ENCODE data around the gene AOPEP.
"Not testable (repeated sequence)": the region's sequence is repeated elsewhere in the genome, so short reads cannot be mapped to it uniquely, and the experiment has no call there.

Gene AOPEP

DNA sequence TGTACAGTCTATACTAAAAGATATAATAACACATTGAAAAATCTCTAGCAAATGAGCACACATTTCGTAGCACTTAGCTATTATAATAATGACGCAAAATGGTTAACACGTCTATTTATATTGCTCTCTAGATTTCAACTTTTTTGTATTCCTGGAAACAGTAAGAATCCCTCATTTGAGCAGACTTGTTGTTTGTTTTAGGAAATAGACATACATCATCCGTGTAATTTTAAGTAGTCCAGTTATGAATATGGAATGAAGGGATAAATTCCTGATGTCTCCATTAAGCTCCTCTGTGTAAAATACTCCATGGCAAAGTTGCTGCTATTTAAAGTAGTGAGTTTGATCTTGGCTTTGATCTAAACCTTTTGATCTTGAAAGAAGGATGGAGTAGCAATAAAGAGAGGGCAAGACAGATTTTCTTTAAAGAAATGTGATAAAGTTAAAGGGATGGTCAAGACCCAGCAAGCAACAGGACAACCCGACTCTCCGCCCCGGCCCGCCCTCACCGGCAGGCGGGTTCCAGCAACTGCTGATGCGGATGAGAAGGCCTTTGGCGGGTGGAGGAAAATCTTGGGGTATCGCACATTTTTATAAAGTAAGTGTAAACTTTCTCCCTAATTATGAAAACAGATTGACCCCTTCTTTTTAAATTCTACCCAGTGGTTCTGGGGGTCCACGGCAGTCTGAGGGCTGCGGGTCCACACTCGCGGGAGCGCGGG lies 277.4 kb downstream of the AOPEP start:
- DNase-seq = no peak

DNA sequence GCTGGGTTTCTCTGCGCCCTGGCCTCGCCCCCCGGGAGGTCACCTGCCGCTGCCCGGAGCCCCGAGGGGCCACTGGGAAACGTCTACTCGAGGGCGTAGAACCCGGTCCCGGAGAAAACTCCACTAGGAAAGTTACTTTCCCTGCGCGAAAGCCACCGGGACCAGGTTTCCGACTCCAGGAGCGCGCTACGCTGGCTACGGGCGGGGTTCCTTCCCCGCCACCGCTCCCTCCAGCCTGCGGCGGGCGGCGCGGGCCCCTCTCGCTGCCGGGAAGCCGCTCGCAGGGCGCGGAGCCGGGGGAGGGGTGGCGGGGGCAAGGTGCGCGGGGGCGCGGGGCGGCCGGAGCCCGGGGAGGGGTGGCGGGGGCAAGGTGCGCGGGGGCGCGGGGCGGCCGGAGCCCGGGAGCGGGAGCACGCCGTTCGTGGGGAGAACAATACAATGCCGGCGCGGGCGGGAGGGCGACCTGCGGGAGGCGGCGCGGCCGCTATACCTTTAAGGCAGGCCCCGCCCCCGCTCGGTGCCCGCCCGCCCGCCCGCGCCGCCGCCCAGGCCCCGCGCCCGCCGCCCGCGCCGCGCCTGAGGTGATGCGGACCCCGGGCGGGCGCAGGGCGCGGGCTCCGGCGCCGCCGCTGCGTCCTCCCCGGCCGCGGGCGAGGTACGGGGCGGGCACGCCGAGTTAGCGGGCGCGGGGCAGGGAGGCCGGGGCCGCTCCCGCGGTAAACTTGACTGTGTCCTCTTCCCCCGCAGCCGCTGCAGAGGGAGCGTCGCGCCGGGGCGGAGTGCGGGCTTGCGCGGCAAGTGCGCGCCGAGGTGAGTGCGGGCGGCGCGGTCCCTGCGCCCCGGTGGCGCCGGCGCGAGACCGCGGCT lies 278.1 kb downstream of the AOPEP start:
- DNase-seq = no peak

DNA sequence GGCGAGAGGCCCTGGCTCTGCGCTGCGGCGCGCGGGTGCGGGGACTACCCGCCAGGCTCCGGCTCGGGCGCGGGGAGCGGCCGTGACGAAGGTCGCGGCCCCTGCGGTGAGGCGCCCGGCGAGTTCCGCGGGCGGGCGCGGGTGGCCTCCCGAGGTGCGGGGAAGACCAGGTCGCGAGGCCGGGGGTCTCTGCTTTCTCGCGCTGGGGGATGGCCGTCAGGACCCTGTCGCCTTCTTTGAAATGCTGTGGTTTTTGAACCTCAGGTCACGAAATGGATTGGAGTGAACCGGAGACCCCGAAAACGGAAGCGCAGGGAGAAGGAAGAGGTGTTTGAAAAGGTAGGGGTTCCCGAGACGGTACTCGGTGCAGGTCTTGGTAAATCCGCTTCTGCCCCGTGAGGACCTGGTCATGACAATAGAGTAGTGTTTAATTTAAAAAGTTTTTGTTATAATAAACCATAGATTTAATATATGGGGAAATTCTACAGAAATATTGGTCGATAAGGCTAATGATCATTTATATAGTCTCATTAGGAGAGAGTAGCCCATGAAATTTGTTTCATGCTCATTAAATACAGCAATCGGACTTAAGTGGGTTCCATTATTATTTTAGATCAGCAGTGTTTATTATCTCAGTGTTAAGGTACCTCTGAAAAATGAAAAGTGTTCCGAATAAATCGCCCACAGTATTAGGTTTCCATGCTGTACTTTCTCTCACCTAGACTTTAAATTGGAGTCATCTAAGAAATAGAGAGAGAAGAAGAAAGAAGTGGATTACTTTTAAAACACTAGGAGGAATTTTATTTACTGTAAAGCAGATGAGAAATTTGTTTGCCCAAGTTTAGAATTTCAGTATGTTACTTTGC lies 279.0 kb downstream of the AOPEP start:
- no peak for DNase-seq

DNA sequence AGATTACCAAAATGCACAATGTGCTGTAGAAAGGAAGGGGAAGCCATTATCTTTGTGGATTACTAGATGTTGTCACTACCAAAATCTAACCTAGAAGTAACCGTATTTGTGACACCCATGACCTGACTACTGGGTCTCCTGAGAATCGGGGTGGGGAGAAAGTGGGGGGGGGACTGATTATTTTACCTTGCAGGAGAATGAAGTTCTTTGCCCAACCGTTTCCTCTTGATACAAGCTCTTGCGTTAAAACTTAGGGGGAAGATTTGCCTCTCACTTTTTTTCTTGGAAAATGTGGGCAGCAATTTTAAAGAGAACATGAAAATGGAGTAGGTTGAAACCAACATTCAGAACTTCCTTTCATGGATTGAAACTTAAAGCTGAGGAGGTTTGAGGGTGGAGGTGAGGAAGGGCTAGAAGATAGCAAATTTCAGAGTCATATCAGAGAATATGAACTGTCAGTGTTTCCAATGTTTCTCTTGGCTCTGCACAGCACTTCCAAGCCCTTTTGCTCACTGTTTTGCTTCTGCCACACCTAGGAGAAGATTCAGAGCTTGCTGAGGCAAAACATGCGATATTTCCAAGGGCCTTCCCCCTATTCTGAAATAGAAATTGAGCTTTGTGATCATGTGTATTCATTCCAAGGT lies 280.8 kb downstream of the AOPEP start:
- peak; percentile 24 for DNase-seq

DNA sequence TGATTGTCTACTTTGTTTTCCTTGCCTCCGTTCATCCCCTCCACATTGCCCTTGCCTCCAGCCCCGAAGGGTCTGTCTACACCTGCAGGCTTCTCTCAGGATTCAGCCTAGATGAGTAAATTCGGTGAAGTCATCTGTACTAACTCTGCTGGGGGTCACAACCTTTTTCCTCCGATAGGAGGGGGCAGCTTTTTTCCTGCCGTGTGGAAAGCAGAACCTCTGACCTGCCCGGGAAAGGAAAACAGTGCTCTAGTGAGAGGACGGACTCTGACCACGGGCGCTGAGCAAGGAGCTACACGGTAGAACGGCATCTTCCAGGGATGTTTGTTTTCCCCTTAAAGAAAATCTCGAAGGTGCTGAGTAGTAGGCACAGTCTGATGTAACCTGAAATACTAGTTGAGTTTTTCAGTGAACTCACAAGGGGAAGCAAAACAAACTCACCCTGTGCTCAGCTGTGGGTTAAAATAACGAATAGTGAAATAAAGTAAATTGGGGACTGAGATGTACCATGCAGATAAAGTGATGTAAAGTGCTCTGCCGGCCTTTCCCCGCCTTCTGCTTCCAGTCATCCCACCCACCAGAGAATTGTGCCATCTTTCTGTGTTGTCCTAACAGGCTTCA lies 281.8 kb downstream of the AOPEP start:
- DNase-seq = no peak

DNA sequence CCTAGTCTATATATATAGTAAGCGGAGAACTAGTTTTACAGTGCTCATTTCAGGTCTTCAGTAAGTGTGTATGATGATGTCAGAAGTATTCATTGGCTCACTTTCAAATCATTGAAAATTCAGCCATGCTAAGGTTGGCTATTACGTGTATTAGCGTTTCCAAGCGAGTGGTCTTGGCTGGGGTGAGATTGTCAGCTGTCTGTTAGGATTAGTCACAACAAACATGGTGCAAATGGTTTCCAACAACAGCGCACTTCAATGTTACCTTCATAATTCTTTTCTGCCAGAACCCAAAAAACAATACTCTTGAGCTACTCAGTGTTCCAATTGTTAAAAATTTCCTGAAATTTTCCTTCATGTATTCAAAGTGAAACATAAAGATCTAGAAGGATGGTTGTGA lies 283.0 kb downstream of the AOPEP start:
- DNase-seq = no peak

DNA sequence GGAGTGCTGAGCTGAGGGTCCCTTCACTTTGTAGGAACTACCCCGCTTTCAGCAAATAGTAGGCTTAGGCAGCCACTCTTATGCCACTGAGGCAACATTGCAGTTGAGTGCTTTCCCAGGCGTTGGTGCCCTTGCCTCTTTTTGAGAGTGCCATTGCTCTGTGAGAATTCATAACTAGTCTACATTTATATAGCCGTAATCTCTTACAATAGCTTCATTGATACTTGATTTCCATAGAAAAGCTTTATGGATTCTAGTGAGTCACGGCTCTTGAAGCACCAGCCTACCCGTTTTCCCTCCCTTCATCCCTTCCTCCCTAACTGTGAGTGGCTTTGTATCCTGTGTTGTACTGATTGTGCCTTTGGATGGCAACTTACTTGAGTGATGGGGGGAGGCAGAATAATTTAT lies 283.9 kb downstream of the AOPEP start:
- DNase-seq = no peak

DNA sequence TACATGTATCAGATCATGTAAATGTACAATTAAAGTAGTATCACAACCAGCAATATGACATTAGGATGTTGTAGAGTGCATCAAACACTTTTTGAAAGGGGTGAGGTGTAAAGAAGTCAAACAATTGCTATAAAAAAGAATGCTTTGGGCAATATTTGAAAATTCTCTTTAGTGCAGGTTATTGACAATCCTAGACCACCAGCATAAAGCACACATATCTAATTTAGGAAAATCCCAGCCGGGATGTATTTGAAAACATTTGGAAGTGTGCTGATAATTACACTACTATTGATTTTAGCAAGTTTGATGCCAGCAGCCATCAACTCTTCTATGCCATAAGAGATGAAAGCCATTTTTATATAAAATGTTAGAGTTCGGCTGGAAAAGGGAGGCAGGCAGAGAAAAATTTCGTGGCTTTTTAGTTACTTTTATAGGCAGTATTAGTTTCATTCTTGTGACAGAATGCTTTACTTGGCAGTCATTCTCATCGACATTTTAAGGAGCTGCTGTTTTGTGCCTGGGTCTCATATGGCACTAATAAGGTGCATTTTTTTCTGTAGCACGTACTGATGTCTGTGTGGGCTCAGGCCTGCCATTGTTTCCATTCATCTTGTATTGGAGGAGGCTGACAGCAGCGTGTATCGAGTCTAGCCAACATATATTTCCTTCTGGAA lies 285.7 kb downstream of the AOPEP start:
- DNase-seq = no peak

DNA sequence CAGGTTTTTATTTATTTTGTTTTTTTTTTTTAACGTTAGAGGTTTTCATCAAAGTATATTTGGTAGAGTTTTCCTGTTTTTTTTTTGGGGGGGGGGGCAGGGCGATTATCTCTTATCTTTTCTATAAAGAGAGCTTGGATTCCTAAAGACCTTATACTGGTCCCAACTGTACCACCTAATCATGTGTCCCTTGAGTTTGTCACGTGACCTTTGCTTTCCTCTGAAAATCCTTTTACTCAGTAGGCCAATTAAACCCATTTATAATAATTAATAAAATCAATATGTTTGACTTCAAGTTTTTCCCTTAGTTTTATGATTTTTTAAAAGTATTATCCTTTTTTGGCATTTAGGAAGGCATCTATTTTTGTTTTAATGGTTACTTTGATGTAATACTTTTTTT lies 286.4 kb downstream of the AOPEP start:
- no peak for DNase-seq

DNA sequence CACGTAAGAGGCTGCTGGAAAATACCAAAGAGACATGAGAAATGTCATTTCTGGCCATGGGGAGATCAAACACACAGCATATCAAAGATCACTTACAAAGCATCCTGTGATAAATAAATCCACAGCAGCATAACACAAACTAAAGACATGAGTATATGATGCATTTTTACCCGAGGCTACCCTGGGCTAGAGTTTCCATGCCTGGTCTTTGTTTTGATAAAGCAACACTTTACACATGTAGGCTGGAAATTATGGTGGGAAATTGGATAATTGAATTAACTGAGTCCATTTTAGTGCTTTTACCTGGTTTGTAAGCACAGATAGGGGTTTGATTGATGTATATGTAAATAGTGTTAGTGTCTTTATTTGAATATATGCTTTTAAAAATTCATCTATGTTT lies 288.4 kb downstream of the AOPEP start:
- DNase-seq = no peak

DNA sequence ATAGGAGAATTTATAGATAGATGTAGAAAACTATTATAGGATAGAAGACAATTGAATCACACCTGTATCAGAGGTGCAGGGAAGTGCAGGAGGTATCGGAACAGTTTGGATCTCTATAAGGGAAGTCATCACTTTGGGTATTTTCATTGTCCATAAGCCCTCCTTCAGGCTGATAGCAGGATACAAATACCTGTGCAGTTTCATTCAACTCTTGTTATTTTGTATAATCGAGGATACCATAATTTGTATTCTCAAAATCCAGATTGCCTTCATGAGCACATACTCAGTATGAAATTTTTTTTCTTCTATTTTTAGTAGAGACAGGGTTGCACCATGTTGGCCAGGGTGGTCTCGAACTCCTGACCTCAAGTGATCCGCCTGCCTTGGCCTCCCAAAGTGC lies 289.1 kb downstream of the AOPEP start:
- DNase-seq = no peak

DNA sequence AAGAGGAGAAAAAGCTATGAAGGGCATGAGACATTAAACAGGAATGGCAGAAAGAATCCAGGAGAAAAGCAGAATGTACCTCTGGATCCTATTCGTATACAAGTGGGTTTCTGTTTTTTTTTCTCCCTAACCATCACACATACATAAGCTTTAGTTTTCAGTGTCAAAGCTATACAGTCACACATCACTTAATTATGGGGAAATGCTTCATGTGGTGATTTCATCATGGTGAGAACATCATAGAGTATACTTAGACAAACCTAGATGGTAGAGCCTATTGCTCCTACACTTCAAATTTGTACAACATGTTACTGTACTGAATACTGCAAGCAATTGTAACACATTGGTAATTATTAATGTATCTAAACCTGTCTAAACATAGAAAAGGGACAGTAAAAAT lies 290.6 kb downstream of the AOPEP start:
- no peak for DNase-seq

DNA sequence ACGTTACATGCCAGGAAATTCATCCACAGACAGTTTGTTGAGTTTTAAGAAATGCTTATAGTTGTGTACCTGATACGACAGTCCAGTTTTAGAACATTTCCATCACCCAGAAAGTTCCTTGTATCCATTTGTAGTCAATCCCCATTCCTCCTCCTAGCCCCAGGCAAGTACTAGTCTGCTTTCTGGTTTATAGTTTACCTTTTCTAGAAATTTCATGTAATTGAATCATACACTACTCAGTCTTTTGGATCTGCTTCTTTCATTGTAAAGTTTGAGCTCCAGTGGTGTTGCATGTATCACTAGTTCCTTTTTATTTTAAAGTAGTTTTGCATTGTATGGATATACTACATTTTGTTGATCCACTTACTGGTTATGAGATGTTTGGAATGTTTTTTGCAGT lies 291.2 kb downstream of the AOPEP start:
- no peak for DNase-seq

DNA sequence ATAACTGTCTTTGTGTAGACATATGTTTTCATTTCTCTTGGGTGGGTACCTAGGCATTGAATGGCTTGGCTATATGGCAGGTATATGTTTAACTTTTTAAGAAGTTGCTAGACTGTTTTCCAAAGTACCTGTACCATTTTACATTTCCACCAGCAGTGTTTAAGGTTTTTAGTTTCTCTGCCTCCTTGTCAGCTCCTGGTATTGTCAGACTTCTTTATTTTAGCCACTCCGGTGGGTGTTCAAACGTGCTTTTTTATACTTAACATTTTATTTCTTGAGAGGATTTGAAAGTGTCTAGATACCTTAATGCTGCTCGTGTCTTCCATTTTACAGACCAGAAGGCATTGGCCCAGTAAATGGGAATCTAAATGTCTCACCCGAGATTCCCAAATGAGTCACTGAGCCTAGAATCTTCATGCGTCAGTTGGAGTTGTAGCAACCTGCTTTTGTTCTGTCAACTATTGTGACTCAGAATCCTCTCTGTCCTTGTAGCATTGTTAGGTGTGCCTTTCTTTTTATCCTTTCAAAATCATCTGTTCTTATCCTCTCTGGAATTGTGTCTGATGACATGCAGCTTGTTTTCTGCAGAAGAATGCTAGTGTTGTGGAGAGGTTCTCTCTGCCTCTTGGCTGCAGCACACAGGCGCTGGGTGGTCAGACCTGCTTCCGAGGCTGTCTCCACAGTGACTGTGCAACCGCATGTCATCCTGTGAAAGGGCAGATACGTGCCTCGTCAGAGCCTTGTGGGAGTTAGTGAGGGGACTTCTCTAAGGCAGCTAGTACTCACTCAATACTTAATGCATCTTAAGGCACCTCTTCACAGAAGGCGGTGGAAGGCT lies 291.8 kb downstream of the AOPEP start:
- DNase-seq = peak; percentile 32

DNA sequence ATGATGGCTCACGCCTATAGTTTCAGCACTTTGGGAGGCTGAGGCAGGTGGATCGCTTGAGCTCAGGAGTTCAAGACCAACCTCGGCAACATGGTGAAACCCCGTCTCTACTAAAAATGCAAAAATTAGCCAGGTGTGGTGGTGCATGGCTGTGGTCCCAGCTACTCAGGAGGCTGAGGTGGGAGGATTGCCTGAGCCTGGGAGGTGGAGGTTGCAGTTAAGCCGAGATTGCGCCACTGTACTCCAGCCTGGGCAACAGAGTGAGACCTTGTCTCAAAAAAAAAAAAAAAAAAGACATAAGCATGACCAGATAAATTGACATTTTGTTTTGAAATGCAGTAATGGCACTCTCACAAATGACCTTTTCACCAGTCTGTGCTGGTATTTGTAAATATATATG lies 294.1 kb downstream of the AOPEP start:
- DNase-seq = not testable (repeated sequence)

DNA sequence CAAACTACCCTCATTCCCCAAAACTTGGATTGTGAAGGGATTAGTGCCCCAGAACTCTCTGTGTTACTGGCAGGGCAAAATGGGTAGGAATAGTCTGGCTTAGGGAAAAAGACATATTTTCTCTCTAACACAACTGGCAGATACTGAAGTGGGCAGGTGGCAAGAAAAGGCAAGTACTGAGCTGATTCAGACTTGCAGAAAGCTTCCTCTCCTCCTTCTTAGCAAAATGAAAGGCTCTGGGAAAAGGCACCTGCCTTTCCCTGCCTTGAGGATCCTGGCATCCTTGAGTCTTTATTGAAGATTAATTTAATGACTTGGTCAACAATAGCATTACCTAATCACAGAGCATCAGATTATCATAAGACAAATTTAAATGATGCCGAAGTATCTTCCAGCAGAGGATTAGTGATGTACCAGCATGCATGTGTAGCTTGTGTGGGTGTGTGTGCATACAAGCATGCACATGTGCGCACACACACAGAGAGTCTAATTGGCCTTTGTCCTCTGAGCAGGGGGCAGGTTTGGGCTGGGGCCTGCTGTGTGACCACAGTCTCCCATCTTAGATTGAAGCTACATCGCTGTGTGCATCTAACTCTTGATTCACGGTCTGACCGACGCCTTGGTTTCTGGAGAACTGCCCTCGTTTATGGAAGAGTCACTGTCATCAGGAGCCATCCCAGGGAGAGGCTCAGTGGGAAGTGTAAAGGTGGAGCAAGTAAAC lies 294.8 kb downstream of the AOPEP start:
- DNase-seq = no peak

DNA sequence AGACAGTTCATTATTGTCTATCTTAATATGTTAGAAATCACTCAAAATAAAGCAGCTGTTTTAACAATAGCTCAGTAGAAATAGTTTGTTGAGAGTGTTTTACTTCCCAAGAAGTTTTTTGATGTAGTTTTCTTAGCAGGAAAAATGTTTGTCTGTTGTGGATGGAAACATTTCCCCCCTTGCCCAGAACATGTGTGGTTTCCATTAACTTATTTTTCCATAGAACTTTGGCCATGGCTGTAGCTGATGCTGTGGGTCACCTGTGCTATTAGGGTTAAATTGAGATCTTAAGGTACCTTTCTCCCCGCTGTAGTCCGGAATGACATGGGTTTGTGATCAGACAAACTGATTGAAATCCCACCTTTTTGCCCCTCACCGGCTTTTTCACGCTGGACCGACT lies 296.2 kb downstream of the AOPEP start:
- DNase-seq = no peak

DNA sequence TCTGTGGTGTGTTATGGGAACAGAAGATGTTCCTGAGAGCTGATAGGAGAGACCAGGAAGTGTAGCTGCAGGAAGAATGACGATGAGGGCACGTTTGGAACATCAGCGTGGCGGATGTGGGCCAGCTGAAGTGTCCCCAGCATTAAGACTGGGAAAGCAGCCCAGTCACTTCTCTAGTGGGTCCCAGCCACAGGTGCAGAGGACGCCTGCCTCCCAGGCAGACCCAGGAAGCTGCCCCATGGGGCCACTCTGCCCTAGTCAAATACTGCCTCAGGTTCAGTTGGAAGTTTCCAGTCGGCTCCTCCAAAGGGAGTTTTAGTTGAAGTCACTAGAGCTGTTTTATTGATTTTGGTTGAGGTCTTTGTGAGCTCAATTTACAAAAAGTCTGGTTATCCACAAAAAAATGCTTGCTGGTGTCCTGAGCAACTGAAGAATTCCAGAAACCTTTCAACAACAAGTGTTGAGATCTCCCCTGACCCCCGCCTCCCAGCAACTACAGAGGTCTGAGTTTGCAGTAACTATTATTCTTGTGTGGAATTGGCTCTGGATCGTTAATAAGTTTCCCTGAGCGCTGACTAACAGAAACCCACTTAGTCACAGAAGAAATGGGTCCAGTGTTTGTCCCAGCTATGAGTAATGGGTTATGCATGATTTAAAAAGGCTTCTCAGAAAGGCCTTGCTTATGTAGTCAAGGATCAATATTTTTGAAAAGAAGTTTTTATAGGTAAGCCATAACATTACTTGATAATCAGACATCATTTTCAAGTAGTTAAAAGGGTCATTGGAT lies 296.9 kb downstream of the AOPEP start:
- no peak for DNase-seq

DNA sequence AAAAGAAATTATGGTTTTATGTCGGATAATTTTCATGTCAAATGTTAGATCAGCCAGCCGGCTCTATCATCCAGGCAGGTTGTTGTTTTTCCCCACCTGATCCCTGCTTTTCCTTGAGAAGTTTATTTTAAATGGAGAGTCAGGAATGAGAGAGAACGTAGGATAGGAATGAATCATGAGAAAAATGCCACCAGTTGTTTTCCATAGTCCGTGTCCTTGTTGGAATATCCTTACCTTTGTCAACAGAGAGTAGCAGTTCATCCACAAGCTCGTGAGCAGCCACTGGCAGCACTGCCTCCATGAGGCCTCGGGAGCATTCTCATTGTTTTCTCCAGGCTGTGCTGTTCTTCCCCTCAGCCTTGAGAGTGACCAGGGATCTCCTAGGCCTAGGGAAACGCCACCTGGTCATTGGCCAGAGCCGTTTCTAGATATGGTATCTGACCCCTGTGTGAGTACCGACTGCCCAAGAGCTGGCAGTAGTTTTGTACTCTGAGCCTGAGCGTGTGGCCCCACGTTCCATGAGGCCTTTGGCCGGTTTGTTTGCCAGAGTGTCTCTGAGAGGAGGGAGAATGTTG lies 297.7 kb downstream of the AOPEP start:
- DNase-seq = no peak

All from GF-D8 (cell line).